Pancreas (tissue), 10 donors: ENCODE data around the gene SCIMP. TPM values are rescaled to one million over a fixed set of nuclear protein-coding genes. Genes with fewer than 3 reads are reported as not detected.

Experiments
- ATAC-seq, 4 donors: fragments of 200-7000 bp; cut with Tn5 transposase; one replicate each; pipeline versions ENCODE4 v1.8.0 to v1.9.1; 2020; ENCODE audit warnings: mild to moderate bottlenecking in 4 of 4, moderate library complexity in 4 of 4
- DNase-seq, 6 donors: peaks; one replicate each; pipeline ENCODE4 v3.0.0-alpha.2; 2020
- FAIRE-seq: peaks from 2 replicates; lab custom pipeline; 2012; peaks lifted over from hg19 to GRCh38; lab: Jason Lieb, UNC
- H3K27ac ChIP-seq, 4 donors: fragments of 200-600 bp; sonication (generic); 1 replicate in 3 of 4; 2 replicates in 1 of 4; pipeline versions ENCODE4 v1.5.0 to v1.8.0; 2020
- H3K27me3 ChIP-seq, 4 donors: fragments of 200-600 bp; one replicate each; pipeline ENCODE4 v1.8.0; 2021
- H3K36me3 ChIP-seq, 3 donors: fragments of 200-600 bp; sonication (generic) in 1 of 3; one replicate each; pipeline versions ENCODE4 v1.5.0 to v1.8.0; 2020 to 2021
- H3K4me1 ChIP-seq, 3 donors: fragments of 200-600 bp; one replicate each; pipeline ENCODE4 v1.8.0; 2021
- H3K4me3 ChIP-seq, 4 donors: fragments of 200-600 bp; sonication (generic) in 2 of 4; one replicate each; pipeline versions ENCODE4 v1.5.0 to v1.8.0; 2020 to 2021
- H3K9me3 ChIP-seq, 4 donors: fragments of 200-600 bp; one replicate each; pipeline ENCODE4 v1.8.0; 2021
- WGBS, 2 donors: extraction: QIAGEN DNeasy Blood & Tissue Kit; methylation state at CpG; one replicate each; pipeline ENCODE4 v1.1.7; 2013; 5-methylcytosine and 5-hydroxymethylcytosine counted together
- intact Hi-C, 3 donors: fragments of 100-400 bp; cut with DNase I; formaldehyde crosslinking; loops; one replicate each; pipeline versions ENCODE4 v1.11.1 to v1.14.2; 2022
- polyA plus RNA-seq, 2 donors: library from polyadenylated mRNA; stranded (reverse); fragments of 200-250 nt; gene quantifications; one replicate each; pipeline ENCODE4 v1.2.3, GENCODE V29; 2013
- total RNA-seq, 6 donors: library from RNA; stranded (reverse); fragmentation: NEBNext Ultra II Directional in 4 of 6; extraction: Animal tissue kit (Norgen Biotek cat#: 25700) in 4 of 6; gene quantifications; one replicate each; pipeline versions ENCODE4 v1.2.1 to v1.2.4, GENCODE V29; 2021 to 2023
- TF ChIP-seq, protein P1 (sequence below), 4 donors: fragments of 200-600 bp; sonication (generic) in 3 of 4; IDR thresholded peaks; one replicate each; pipeline versions ENCODE4 v1.5.0 to v1.8.0; 2021; ENCODE audit warnings: antibody characterized with exemption in 4 of 4
- donor health status: healthy with polysubstance abuse.
- donor health status: DM: no; HTN: no; CAD: no; lungs with moderate emphysema.
- donor health status: DM: no; HTN: no; CAD: no.
- donor health status: control.
- donor health status: control.
- donor health status: Bipolar disorder and iron deficiency.
- donor health status: DM: yes; HTN: yes; CAD: no.
- donor health status: DM: no; HTN: no; CAD: no.
- donor health status: DM: no; HTN: no; CAD: no.
- donor health status: DM: yes; HTN: yes; CAD: no.

The SCIMP gene
- 1 to 10 TPM in 3 of 6 donors, under 1 TPM in 3; 0.09 to 4.4 (median 1.1) TPM for total RNA-seq
- polyA plus RNA-seq = under 1 TPM; 0.07 to 0.34 TPM

DNA sequence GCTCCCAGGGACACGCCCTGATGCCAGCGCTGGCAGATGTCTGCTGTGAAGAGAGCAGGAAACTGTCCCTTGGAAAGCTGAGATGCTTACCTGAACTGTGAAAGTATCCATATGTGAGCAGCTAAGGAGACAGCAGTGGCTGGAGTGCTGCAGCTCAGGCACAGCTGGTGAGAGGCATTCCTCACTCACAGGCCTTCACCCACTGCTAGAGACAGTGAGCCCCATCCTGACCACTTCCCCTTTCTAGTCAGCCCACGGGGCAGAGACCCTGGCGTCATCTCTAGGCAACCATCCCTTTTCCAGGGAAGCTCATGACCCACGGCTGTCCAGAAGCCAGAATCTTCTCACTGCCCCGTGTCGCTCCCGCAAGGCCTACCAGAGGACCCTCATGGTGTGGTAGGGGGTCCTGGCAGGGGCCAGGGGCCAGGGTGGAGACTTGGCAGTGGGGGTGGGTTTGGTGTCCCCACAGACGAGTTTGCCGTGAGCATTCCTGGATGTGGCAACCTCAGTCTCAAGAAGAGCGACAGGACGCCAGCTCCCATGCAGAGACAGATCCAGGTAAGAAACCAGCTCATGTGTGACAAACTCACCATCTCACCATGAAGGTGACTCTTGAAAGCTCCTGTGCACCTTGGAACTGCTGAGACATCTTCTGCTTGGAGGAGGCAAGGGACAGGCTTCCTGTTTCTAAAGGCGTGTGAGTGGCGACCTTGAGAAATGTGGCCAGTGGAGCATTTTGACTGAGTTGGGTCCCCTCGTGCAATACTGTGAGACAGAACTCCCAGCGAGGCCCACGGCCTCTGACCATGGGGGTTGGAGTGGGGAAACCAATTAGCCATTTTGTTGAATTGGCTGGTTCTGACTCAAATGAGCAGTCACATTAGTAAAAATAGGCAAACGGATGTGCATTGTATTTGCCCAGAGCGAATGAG is at the start of gene SCIMP:
Gene SCIMP (minus strand): TSS at position 216 of the 932 bp plus-strand sequence. CDS start 105 bp downstream, at position 111.
- DNase-seq (peak in 1 of 6 donors; percentile 50), FAIRE-seq (no peak), ATAC-seq (peak in 2 of 4 donors; percentile 65 to 66)
- intact Hi-C loops = no loop called here
- WGBS, 2 donors = 92 to 93% methylated on average over 19 of the region's 19 CpGs
- H3K36me3 ChIP-seq = peaks cover 0 to 4% (median 0%) of the 10 kb centered on the region in 3 donors
- no peaks in the 10 kb centered on the region for H3K27me3 ChIP-seq
- no peaks in the 10 kb centered on the region for H3K4me1 ChIP-seq
- no peaks in the 10 kb centered on the region for H3K9me3 ChIP-seq
- TF ChIP-seq, protein P1, sequence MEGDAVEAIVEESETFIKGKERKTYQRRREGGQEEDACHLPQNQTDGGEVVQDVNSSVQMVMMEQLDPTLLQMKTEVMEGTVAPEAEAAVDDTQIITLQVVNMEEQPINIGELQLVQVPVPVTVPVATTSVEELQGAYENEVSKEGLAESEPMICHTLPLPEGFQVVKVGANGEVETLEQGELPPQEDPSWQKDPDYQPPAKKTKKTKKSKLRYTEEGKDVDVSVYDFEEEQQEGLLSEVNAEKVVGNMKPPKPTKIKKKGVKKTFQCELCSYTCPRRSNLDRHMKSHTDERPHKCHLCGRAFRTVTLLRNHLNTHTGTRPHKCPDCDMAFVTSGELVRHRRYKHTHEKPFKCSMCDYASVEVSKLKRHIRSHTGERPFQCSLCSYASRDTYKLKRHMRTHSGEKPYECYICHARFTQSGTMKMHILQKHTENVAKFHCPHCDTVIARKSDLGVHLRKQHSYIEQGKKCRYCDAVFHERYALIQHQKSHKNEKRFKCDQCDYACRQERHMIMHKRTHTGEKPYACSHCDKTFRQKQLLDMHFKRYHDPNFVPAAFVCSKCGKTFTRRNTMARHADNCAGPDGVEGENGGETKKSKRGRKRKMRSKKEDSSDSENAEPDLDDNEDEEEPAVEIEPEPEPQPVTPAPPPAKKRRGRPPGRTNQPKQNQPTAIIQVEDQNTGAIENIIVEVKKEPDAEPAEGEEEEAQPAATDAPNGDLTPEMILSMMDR (IDR thresholded peaks at IDR 0.05) = no peak
- peak within 1 kb of the TSS in 1 of 4 donors; percentile 19 for H3K27ac ChIP-seq
- peak within 1 kb of the TSS in 1 of 4 donors; percentile 17 for H3K4me3 ChIP-seq

DNA sequence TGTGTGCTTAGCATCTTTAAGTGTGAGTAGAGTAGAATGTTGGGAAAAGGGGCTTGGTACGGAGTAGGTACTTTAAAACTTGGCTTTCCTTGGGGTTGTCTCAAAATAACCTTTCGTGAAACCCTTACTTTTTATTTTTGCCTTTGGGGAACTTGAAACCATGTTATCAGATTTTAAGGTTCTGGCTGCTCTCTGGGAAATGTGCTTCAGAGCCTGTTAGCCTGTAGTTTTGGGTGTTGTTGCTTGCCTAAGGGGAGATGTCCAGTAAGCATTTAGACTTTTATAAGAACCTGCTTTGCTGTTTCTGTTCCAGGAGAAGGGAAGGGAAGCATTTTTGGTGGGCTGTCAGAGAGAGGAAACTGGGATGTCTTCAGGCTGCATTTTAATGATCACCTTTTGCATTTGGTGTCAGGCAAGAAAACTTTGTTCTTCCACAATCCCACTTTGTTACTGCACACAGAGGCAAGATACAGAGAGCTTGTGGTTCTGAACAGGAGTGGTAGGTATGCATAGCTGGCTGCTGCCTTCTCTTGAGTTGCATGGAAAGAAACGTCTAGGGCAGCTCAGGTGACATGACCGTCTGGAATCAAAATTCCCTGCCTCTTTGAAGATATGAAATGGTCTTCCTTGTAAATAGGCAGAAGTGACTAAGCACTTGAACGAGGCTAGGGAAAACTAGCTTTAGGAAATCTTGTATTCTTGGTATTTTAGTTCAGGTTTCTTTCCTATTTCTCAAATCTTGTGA is 49.1 kb upstream of the SCIMP start:
- Histone ChIP-seq H3K9me3 (no peaks in the 10 kb centered on the region), H3K27me3 (no peaks in the 10 kb centered on the region), H3K4me1 (peaks cover 0 to 16% (median 8%) of the 10 kb centered on the region in 3 donors), H3K36me3 (no peaks in the 10 kb centered on the region), H3K4me3 (peak overlapping the region in 2 of 4 donors; percentile 77 to 80), H3K27ac (no peak overlapping the region)
- intact Hi-C loops = no loop called here
- WGBS, 2 donors = 51 to 53% methylated on average over 5 of the region's 5 CpGs
- FAIRE-seq (no peak), DNase-seq (no peak), ATAC-seq (no peak)
- TF ChIP-seq, protein P1 (IDR thresholded peaks at IDR 0.05) = no peak

DNA sequence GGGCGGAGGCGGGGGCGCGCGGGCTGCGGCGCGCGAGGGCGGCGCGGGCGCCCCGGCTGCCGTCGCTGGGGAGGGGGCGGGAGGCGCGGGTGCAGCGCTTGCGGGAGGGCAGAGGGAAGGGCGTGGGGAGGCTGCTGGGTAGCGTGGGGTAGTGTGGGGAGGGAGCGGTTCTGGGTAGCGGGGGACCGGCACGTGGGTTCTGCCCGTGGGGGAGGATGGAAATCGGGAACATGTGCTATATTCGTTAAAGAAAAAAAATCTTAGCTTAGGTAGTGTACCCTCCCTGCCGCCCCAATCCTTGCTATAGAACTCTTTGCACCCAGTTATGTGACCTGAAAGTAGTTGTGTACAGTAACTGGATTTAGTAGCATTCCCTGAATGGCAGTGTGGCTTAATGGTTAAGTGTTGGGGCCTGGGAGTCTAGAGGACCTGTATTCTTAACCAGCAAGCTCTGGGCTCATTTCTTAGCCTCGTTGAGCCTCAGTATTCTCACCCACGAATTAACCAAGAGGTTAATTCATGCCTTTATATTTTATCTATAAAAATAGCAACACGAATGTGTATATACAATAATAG is 48.1 kb upstream of the SCIMP start:
- no peaks in the 10 kb centered on the region for H3K27me3 ChIP-seq
- 2 to 4% methylated on average over 30 to 34 of the region's 34 CpGs for WGBS, 2 donors
- intact Hi-C loops = no loop called here
- FAIRE-seq = no peak
- TF ChIP-seq, protein P1 (IDR thresholded peaks at IDR 0.05) = no peak
- no peak overlapping the region for H3K27ac ChIP-seq
- H3K4me3 ChIP-seq = peak overlapping the region; percentile 15 to 80 (median 72)
- no peaks in the 10 kb centered on the region for H3K36me3 ChIP-seq
- DNase-seq = peak in 3 of 6 donors; percentile 21 to 62 (median 29)
- ATAC-seq = peak in 2 of 4 donors; percentile 5 to 24
- H3K9me3 ChIP-seq = no peaks in the 10 kb centered on the region
- H3K4me1 ChIP-seq = peaks cover 0 to 16% (median 8%) of the 10 kb centered on the region in 3 donors

DNA sequence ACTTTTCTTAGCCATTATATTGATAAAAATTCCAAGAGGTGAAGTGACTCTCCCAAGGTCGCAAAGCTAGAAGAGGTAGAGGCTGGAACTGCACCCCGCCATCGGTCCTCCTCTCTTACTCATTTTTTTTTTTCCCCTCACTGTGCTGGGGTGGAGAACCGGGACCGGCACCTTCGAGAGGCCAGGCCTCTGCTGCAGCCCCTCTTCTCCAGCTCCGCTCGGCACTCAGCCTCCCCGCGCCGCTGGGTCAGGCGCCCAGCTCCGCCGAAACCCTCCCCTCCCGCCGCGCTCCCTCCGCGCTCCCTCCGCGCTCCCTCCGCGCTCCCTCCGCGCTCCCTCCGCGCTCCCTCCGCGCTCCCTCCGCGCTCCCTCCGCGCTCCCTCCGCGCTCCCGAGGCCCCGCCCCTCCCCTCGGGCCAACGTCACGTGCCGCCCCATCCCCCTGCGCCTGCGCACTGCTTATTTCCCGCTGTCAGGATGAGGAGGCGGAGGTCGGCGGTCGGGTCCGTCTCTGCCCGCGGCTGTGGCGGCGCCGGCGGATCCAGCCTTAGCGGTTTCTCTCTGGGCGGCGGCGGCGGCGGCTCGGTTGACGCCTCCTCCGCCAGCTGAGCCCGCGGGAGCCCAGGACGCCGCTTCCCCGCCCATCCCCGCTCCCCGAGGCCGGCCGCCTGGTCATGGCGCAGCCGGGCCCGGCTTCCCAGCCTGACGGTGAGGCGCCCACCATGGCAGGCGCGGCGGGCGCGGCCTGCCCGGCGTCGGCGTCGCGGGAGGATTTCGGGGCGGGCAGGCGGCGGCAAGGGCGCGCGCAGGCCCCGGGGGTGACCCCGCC is 47.4 kb upstream of the SCIMP start, which contains the start of gene RABEP1:
Gene RABEP1 (plus strand): TSS at position 471 of the 828 bp plus-strand sequence. CDS start 203 bp downstream, at position 674.
- H3K27me3 ChIP-seq = no peaks in the 10 kb centered on the region
- peaks cover 0 to 16% (median 8%) of the 10 kb centered on the region in 3 donors for H3K4me1 ChIP-seq
- H3K36me3 ChIP-seq = no peaks in the 10 kb centered on the region
- H3K9me3 ChIP-seq = no peaks in the 10 kb centered on the region
- H3K27ac ChIP-seq = peak within 1 kb of the TSS in 3 of 4 donors; percentile 71 to 77 (median 76)
- peak; percentile 89 to 99 (median 94) for DNase-seq
- intact Hi-C loops = no loop called here
- 1% methylated on average over 63 to 98 of the region's 98 CpGs for WGBS, 2 donors
- H3K4me3 ChIP-seq = peak within 1 kb of the TSS; percentile 67 to 80 (median 77)
- TF ChIP-seq, protein P1 (IDR thresholded peaks at IDR 0.05) = no peak
- no peak for FAIRE-seq
- peak; percentile 95 to 98 (median 97) for ATAC-seq
